ENCODE measurements around the gene TPPP2.

- TF ChIP-seq, protein P1, sequence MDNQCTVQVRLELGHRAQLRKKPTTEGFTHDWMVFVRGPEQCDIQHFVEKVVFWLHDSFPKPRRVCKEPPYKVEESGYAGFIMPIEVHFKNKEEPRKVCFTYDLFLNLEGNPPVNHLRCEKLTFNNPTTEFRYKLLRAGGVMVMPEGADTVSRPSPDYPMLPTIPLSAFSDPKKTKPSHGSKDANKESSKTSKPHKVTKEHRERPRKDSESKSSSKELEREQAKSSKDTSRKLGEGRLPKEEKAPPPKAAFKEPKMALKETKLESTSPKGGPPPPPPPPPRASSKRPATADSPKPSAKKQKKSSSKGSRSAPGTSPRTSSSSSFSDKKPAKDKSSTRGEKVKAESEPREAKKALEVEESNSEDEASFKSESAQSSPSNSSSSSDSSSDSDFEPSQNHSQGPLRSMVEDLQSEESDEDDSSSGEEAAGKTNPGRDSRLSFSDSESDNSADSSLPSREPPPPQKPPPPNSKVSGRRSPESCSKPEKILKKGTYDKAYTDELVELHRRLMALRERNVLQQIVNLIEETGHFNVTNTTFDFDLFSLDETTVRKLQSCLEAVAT (IDR thresholded peaks at IDR 0.05), result no peak
- TF ChIP-seq CREM (IDR thresholded peaks at IDR 0.05; ENCODE audit: low read depth) (no peak), CREB1 (IDR thresholded peaks at IDR 0.05; ENCODE audit: low read depth) (no peak), YY1 (IDR thresholded peaks at IDR 0.05; ENCODE audit: low read depth, low read length) (no peak), KAT2A (conservative IDR thresholded peaks at IDR 0.05; ENCODE audit: control insufficient read depth, low read depth, low read length) (no peak)
- TF ChIP-seq, protein P2, sequence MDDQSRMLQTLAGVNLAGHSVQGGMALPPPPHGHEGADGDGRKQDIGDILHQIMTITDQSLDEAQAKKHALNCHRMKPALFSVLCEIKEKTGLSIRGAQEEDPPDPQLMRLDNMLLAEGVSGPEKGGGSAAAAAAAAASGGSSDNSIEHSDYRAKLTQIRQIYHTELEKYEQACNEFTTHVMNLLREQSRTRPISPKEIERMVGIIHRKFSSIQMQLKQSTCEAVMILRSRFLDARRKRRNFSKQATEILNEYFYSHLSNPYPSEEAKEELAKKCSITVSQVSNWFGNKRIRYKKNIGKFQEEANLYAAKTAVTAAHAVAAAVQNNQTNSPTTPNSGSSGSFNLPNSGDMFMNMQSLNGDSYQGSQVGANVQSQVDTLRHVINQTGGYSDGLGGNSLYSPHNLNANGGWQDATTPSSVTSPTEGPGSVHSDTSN (IDR thresholded peaks at IDR 0.05; ENCODE audit: insufficient replicate concordance, low read depth, low read length), result no peak
- TF ChIP-seq, protein P3, sequence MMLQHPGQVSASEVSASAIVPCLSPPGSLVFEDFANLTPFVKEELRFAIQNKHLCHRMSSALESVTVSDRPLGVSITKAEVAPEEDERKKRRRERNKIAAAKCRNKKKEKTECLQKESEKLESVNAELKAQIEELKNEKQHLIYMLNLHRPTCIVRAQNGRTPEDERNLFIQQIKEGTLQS (IDR thresholded peaks at IDR 0.05; ENCODE audit: borderline replicate concordance, extremely low read depth, low read depth, low read length), result no peak
Observed at GRCh38 chr14:21022686-21023085, 7.3 kb upstream of the TPPP2 start.

All from GM12878 (cell line).